Bronchial epithelial cell (primary cell): ENCODE results near the gene TBCD. TPM values are rescaled to one million over a fixed set of nuclear protein-coding genes. Genes with fewer than 3 reads are reported as not detected.

ENCODE experiments used
- DNase-seq: peaks from one replicate; pipeline ENCODE4 v3.0.0-alpha.2; 2010; ENCODE audit warnings: low read depth
- FAIRE-seq: peaks from 2 replicates; lab custom pipeline; 2011; peaks lifted over from hg19 to GRCh38; lab: Jason Lieb, UNC
- H3K27me3 ChIP-seq: 2 replicates; pipeline ENCODE4 v1.5.1; 2011; ENCODE audit warnings: low read length; ENCODE audit not compliant: control insufficient read depth, insufficient read depth
- H3K36me3 ChIP-seq: 2 replicates; pipeline ENCODE4 v1.5.1; 2011; ENCODE audit warnings: low read length; ENCODE audit not compliant: control insufficient read depth, insufficient read depth
- H3K4me3 ChIP-seq: 2 replicates; pipeline ENCODE4 v1.5.1; 2011; ENCODE audit warnings: mild to moderate bottlenecking, low read depth, low read length, control low read depth
- total RNA-seq: library from RNA; depleted of rRNA; stranded (reverse); fragments of >200 nt; gene quantifications from 2 replicates; pipeline ENCODE4 v1.2.1, GENCODE V29; 2014
- TF ChIP-seq, protein P1 (sequence below): IDR thresholded peaks from 2 replicates; pipeline ENCODE4 v1.5.1; 2011; ENCODE audit warnings: mild to moderate bottlenecking, moderate library complexity, low read length, control low read depth, inconsistent platforms; ENCODE audit not compliant: insufficient read depth, severe bottlenecking

The TBCD gene
- total RNA-seq, 1 donor from 2014 or later: 22.6 TPM

DNA sequence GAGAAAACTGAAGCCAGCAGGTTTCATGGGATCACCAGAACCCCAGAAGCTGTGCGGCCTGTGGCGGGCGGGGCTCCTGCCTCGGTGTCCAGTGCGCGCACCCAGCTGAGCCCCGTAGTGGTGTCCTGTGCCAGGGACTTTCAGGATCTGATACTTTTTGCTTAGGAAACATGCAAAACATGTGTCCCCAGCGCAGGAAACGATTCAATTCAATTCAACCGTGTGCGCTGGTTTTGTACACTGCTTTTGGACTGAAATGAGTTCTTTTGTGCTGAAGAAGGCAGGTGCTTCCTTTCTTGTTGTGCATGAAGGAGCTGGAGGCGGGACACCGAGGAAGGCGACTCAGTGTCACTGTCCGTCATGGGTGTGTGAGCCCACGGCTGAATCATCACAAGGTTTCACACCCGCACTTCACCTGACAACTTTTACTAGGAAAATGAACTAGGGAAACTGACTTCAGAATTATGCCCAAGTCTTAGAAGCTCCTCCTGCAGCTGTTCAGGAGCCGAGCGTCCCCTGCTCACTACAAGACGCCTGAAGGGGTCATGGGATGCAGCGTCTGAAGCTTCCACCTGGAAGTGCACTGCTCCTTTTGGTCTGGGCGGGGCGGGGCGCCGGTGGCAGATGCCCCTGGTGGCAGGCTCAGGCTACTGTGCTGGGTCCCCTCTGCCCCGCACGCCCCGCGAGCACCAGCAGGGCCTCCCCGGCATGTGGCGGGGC, 119.4 kb downstream of the TBCD start:
- H3K27me3 ChIP-seq: no peaks in the 10 kb centered on the region
- peaks cover 3% of the 10 kb centered on the region for H3K36me3 ChIP-seq
- no peak overlapping the region for H3K4me3 ChIP-seq
- no peak for FAIRE-seq
- TF ChIP-seq, protein P1, sequence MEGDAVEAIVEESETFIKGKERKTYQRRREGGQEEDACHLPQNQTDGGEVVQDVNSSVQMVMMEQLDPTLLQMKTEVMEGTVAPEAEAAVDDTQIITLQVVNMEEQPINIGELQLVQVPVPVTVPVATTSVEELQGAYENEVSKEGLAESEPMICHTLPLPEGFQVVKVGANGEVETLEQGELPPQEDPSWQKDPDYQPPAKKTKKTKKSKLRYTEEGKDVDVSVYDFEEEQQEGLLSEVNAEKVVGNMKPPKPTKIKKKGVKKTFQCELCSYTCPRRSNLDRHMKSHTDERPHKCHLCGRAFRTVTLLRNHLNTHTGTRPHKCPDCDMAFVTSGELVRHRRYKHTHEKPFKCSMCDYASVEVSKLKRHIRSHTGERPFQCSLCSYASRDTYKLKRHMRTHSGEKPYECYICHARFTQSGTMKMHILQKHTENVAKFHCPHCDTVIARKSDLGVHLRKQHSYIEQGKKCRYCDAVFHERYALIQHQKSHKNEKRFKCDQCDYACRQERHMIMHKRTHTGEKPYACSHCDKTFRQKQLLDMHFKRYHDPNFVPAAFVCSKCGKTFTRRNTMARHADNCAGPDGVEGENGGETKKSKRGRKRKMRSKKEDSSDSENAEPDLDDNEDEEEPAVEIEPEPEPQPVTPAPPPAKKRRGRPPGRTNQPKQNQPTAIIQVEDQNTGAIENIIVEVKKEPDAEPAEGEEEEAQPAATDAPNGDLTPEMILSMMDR: no peak
- DNase-seq: peak; percentile 45

DNA sequence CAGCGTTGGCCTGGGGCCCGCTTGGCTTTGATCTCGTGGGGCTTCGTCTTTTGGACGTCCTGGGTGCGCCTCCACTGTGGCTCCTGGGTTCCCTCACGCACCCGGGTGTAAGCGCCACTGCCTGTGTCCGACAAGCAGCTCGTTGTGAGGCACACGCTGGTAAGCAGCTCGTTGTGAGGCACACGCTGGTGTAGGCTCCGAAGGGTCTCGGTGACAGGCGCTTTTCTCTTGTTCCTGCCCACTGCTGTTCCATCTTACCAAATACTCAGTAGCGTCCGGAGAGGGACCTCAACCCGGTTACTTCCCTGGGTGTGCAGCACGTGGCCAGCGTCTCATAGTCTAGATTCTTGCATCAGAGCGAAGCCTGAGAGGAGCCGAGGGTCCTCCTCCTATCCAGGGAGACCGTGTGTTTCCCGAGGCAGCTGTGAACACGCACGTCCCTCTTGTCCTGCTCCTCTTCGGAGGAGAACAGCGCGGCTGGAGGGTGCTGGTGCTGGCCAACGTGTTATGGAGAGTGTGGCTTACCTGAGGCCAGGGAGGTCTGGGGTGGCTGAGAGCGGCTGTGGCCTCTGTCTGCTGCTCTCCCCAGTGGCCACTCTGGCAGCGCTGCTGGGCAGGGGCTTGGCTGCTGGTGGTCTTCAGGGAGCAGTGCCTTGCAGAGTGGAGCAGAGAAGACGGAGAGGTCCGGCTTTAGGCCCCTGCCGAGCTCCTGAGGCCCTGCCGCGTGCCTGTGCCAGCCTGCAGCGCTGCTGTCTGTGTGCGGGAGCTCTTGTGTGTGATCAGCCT, 120.1 kb downstream of the TBCD start:
- TF ChIP-seq, protein P1: no peak
- Histone ChIP-seq H3K4me3 (no peak overlapping the region), H3K36me3 (peaks cover 3% of the 10 kb centered on the region), H3K27me3 (no peaks in the 10 kb centered on the region)
- DNase-seq: no peak
- no peak for FAIRE-seq

DNA sequence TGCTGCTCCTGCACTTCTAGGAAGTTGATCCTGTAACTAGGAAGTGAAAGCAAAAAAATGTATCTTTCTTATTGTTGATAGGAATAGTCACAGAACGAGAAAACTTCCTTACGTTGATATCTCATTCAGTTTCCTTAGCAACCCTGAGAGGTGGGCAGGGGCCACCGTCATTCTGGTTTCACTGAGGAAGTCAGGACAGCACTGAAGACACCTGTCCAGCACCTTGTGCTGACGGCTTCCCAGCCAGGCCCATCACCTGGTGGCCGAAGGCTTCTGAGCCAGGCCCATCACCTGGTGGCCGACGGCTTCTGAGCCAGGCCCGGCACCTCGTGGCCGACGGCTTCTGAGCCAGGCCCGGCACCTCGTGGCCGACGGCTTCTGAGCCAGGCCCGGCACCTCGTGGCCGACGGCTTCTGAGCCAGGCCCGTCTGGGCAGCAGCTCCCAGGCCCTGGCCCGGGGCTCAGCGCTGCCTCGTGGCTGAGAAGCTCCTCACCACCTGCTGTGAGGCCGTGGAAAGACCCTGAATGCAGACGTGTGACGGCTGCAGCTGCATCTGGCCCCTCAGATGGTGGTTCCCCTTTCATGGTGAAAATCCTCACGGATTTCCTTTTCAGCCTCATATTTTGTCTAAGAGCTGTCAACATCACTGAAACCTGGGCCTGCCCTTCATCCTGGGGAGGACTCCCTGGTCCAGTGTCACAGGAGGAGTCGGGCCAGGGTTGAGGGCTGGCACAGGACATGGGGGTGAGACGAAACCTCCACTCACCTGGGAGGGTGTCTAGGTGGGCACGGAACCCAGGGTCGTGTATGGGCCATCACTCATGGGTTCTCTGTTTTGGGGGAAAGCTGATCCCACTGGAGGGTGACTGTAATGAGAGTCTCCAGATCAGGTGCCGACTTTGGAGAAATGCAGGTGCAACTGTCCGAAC, 121.0 kb downstream of the TBCD start:
- peaks cover 3% of the 10 kb centered on the region for H3K36me3 ChIP-seq
- DNase-seq (no peak), FAIRE-seq (no peak)
- TF ChIP-seq, protein P1: no peak
- H3K27me3 ChIP-seq: no peaks in the 10 kb centered on the region
- no peak overlapping the region for H3K4me3 ChIP-seq

DNA sequence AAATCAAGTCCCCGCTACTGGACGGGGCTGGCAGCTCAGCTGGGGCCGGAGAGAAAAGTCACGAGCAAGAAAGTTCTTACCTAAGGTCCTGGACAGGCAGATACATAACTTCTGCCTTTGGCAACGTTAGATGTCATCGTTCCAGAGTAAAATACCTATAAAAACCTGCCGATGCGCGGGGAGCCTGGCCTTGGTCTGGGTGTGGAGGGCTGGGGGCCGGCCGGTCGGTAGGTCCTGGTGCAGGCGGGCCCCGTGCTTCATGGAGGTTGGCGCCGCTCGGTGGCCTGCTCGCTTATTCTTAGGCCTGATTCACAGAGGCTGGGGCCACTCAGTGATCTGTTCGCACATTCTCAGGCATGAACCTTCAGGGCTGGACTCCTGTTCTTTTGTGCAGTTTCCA, 121.7 kb downstream of the TBCD start:
- TF ChIP-seq, protein P1: no peak
- Histone ChIP-seq H3K27me3 (no peaks in the 10 kb centered on the region), H3K4me3 (no peak overlapping the region), H3K36me3 (peaks cover 3% of the 10 kb centered on the region)
- DNase-seq (no peak), FAIRE-seq (no peak)

DNA sequence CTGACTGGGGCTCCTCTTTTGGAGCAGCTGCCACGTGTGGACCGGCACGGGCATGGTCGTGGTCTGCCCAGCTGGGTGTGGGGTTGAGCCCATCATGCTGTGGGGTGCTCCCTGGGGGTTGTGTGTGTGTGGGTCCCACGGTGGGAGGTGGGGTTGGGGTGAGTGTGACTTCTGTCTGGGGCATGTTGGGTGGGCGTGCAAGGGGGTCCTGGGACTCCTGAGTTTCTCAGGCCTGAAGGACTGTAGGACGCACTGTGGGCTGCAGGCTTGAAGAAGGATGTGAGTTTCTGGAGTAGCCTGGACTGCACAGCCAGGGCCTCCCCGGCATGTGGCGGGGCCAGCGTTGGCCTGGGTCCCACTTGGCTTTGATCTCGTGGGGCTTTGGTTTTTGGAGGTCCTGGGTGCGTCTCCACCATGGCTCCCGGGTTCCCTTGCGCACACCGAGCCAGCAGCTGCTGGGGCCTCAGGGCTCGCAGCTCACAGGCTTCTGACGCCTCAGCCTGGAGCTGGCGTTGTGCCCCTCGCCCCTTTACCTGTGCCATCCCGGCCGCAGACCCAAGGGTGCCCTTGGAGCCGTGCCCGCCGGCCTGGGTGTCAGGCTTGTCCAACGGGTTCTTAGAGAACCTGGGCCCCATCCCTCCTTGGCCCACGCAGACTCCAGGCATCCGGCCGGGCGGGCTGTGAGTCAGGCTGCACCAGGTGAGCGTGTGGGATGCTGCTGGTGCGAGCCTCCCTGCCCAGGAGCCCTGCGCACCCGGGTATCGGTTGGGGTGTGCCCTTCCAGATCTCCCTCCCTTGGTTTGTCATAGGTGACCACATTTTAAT, 122.4 kb downstream of the TBCD start:
- FAIRE-seq: peak; percentile 82
- peak; percentile 96 for DNase-seq
- Histone ChIP-seq H3K36me3 (peaks cover 3% of the 10 kb centered on the region), H3K4me3 (no peak overlapping the region), H3K27me3 (no peaks in the 10 kb centered on the region)
- TF ChIP-seq, protein P1: no peak
